K562 (cell line): ENCODE measurements around the gene NIPA2. TPM values are rescaled to one million over a fixed set of nuclear protein-coding genes. Genes with fewer than 3 reads are reported as not detected.

Experiments
- ATAC-seq: fragments of 200-7000 bp; cut with Tn5 transposase; 3 replicates; pipeline ENCODE4 v1.9.1; 2020; ENCODE audit warnings: moderate library complexity
- BruUV-seq: library from RNA; stranded (reverse); fragments of 400-500 nt; replicated peaks from 2 replicates; lab custom pipeline; 2021; lab: Mats Ljungman, UMichigan
- CTCF ChIA-PET: fragments of 300-600 bp; formaldehyde crosslinking; extraction: SDS; loops from one replicate; lab custom pipeline; 2021; ENCODE audit warnings: low intra/inter-chr PET ratio; lab: Yijun Ruan, JAX
- POLR2A ChIA-PET: fragments of 300-600, 350-650 bp; sonication (Branson Sonifier 250); formaldehyde crosslinking; extraction: SDS; loops from one replicate; lab custom pipeline; 2021; ENCODE audit warnings: antibody characterized with exemption, inconsistent platforms; lab: Yijun Ruan, JAX
- DNase-seq, 4 experiments: peaks; one replicate each; pipeline versions ENCODE4 v3.0.0 to v3.0.0-alpha.2; 2011 to 2018; ENCODE audit warnings: low spot score in 3 of 4, mixed read lengths in 3 of 4; ENCODE audit errors: extremely low read depth in 1 of 4
- FAIRE-seq: peaks from 2 replicates; lab custom pipeline; 2011; peaks lifted over from hg19 to GRCh38; lab: Jason Lieb, UNC
- H2AFZ ChIP-seq: 2 replicates; pipeline ENCODE4 v1.6.0; 2011; ENCODE audit warnings: low read depth, low read length, control low read depth, inconsistent platforms
- H3K27ac ChIP-seq: fragments of 200-600 bp; 3 replicates; pipeline ENCODE4 v1.8.0; 2011; ENCODE audit warnings: low read depth, mild to moderate bottlenecking, control low read depth, inconsistent platforms, low read length, moderate library complexity, mixed read lengths; ENCODE audit errors: extremely low read depth
- H3K27me3 ChIP-seq, 2 experiments: fragments of 300-600 bp in 1 of 2; 2 replicates in 1 of 2; 3 replicates in 1 of 2; pipeline versions ENCODE4 v1.6.0 to v1.8.0; 2011; ENCODE audit warnings: inconsistent platforms in 2 of 2, low read length in 2 of 2, mild to moderate bottlenecking in 1 of 2, mixed read lengths in 1 of 2, moderate library complexity in 1 of 2; ENCODE audit not compliant: control insufficient read depth in 2 of 2, insufficient read depth in 2 of 2
- H3K36me3 ChIP-seq: fragments of 300-600 bp; 3 replicates; pipeline ENCODE4 v1.8.0; 2011; ENCODE audit warnings: mild to moderate bottlenecking, low read length, inconsistent platforms; ENCODE audit not compliant: control insufficient read depth, insufficient read depth
- H3K4me1 ChIP-seq, 2 experiments: fragments of 200-600 bp in 1 of 2; replicated peaks in 1 of 2; 2 replicates in 1 of 2; 3 replicates in 1 of 2; pipeline versions ENCODE4 v1.5.1 to v1.8.0; 2011; ENCODE audit warnings: inconsistent platforms in 2 of 2, low read length in 2 of 2, mild to moderate bottlenecking in 1 of 2, mixed read lengths in 1 of 2, moderate library complexity in 1 of 2; ENCODE audit not compliant: control insufficient read depth in 2 of 2, insufficient read depth in 2 of 2
- H3K4me2 ChIP-seq: 2 replicates; pipeline ENCODE4 v1.6.1; 2011; ENCODE audit warnings: low read length, control low read depth, inconsistent platforms, mixed read lengths; ENCODE audit not compliant: insufficient read depth
- H3K4me3 ChIP-seq: fragments of 200-600 bp; sonication (generic), shearing (Covaris generic); 2 replicates; pipeline ENCODE4 v1.5.1; 2016; ENCODE audit warnings: control low read depth, inconsistent platforms
- H3K79me2 ChIP-seq: fragments of 200-600 bp; 3 replicates; pipeline ENCODE4 v1.8.0; 2011; ENCODE audit warnings: low read length, inconsistent platforms; ENCODE audit not compliant: control insufficient read depth, insufficient read depth
- H3K9ac ChIP-seq, 2 experiments: 2 replicates each; pipeline versions ENCODE4 v1.6.0 to v1.6.1; 2011; ENCODE audit warnings: low read depth in 2 of 2, low read length in 2 of 2, control low read depth in 1 of 2, inconsistent platforms in 1 of 2, mild to moderate bottlenecking in 1 of 2, mixed read lengths in 1 of 2; ENCODE audit not compliant: insufficient read depth in 1 of 2
- H3K9me1 ChIP-seq: one replicate; pipeline ENCODE4 v1.6.0; 2011; ENCODE audit warnings: inconsistent platforms, mild to moderate bottlenecking, low read length, moderate library complexity; ENCODE audit not compliant: control insufficient read depth, insufficient read depth
- H3K9me3 ChIP-seq: replicated peaks from 2 replicates; pipeline ENCODE4 v1.5.1; 2011; ENCODE audit warnings: low read depth, low read length, inconsistent platforms; ENCODE audit not compliant: control insufficient read depth, insufficient read depth
- H4K20me1 ChIP-seq: replicated peaks from 2 replicates; pipeline ENCODE4 v1.6.1; 2011; ENCODE audit warnings: low read length, inconsistent platforms, mixed read lengths; ENCODE audit not compliant: control insufficient read depth, insufficient read depth
- EGR1 ChIP-seq: fragments of 450-650 bp; conservative IDR thresholded peaks from 2 replicates; pipeline ENCODE4 v1.6.1; 2017; ENCODE audit warnings: mild to moderate bottlenecking
- EP400 ChIP-seq: fragments of 450-650 bp; IDR thresholded peaks from 2 replicates; pipeline ENCODE4 v1.6.1; 2017; ENCODE audit warnings: antibody characterized with exemption, mild to moderate bottlenecking, moderate library complexity
- PHTF2 ChIP-seq: fragments of 250-450 bp; sonication (Bioruptor Pico); IDR thresholded peaks from 2 replicates; pipeline ENCODE4 v1.5.0; 2021; ENCODE audit warnings: mild to moderate bottlenecking
- POLR3A ChIP-seq: IDR thresholded peaks from 2 replicates; pipeline ENCODE4 v1.6.1; 2011; ENCODE audit warnings: borderline replicate concordance, mild to moderate bottlenecking, moderate library complexity; ENCODE audit not compliant: insufficient read length, insufficient read depth; ENCODE audit errors: extremely low read depth
- SMARCA5 ChIP-seq: fragments of 450-650 bp; IDR thresholded peaks from 2 replicates; pipeline ENCODE4 v1.6.1; 2016
- ZNF785 ChIP-seq: fragments of 250-450 bp; sonication (Bioruptor Pico); IDR thresholded peaks from 2 replicates; pipeline ENCODE4 v1.4.0; 2020; ENCODE audit warnings: mild to moderate bottlenecking
- ZNF830 ChIP-seq: fragments of 250-450 bp; sonication (Bioruptor Pico); IDR thresholded peaks from 2 replicates; pipeline ENCODE4 v1.5.0; 2021; ENCODE audit warnings: mild to moderate bottlenecking
- WGBS: fragments of 100-300 bp; shearing (Covaris generic); methylation state at CpG from one replicate; pipeline ENCODE4 v1.1.6; 2016; ENCODE audit warnings: low coverage, mixed read lengths; ENCODE audit not compliant: insufficient coverage; ENCODE audit errors: missing lambda C conversion rate; 5-methylcytosine and 5-hydroxymethylcytosine counted together
- in situ Hi-C: fragments of 300-500 bp; cut with MboI; formaldehyde crosslinking; loops from 4 replicates; pipeline ENCODE4 v1.15.0; 2018; ENCODE audit warnings: inconsistent platforms, mixed read lengths
- intact Hi-C: fragments of 100-400 bp; cut with micrococcal nuclease; formaldehyde crosslinking; loops from 2 replicates; pipeline ENCODE4 v1.14.2; 2022
- polyA plus RNA-seq, 8 experiments: library from polyadenylated mRNA; depleted of rRNA in 4 of 8; stranded (reverse) in 5 of 8; unstranded in 3 of 8; fragments of >200 nt; fragmentation: Nextera tagmentation in 2 of 8; fragmentation: Illumina TruSeq in 1 of 8; extraction: Ambion mirVana in 2 of 8; extraction: Trizol in 1 of 8; gene quantifications; 2 replicates each; pipeline versions ENCODE4 v1.2.1 to v1.2.3, GENCODE V29; 2011 to 2014; ENCODE audit warnings: inconsistent platforms in 1 of 8, missing spikeins in 1 of 8
- total RNA-seq, 7 experiments: library from RNA; depleted of rRNA in 6 of 7; stranded (reverse); fragments of >200 nt in 6 of 7; fragmentation: Illumina TruSeq in 2 of 7; extraction: Trizol in 2 of 7; gene quantifications; 2 replicates each; pipeline versions ENCODE4 v1.2.1 to v1.2.3, GENCODE V29; 2011 to 2021; ENCODE audit warnings: low replicate concordance in 1 of 7
- TF ChIP-seq, protein P1 (sequence below): sonication (generic); formaldehyde crosslinking; IDR thresholded peaks from 2 replicates; pipeline ENCODE4 v1.8.0; 2022; ENCODE audit warnings: mild to moderate bottlenecking, missing genetic modification reagents
- TF ChIP-seq, protein P2 (sequence below): sonication (generic); formaldehyde crosslinking; IDR thresholded peaks from 2 replicates; pipeline ENCODE4 v1.8.1; 2023; ENCODE audit warnings: missing genetic modification reagents, mild to moderate bottlenecking, borderline replicate concordance

Gene NIPA2
- total and polyA plus RNA-seq, 9 of the 15 experiments (the other 6 are each of a cell fraction or from before 2014, with no cell fraction given): 18.7 to 107 (median 87.3) TPM

DNA sequence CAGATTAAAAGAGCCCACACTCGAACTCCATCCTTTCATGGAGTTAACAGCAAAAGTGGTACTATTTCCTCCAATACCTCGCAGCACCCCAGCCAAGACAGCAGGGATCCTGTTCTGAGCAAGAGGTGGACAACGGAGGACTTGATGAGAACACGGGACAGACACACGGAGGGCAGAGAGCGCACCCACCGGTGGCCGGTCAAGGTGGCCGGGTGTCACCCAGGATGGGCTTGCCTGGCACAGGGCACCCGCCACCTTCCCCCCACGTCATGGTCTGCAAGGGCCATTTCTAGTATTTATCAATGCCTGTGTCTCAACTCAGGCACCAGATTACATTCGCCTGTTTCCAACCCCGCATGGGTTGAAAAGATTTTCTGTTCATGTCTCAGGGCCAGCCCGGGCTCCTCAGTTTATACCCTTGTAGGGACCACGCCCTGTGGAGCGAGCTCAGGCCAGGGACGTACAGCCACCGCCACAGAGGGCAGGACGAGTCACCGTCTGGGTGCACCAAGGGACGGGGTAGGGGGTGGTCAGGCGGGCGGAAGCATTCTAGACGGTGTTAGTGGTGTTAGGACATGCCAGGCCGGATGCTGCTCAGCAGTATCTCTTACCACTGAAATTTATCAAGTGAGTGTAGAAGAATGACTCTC, 77.5 kb downstream of the NIPA2 start:
- peaks cover 0 to 7% of the 10 kb centered on the region in 2 experiments; a peak in 1 of 5 replicates for H3K4me1 ChIP-seq
- ATAC-seq (no peak), DNase-seq (no peak), FAIRE-seq (no peak)
- CTCF ChIA-PET: no interaction called here
- no peaks in the 10 kb centered on the region for H3K9me1 ChIP-seq
- H3K27ac ChIP-seq: no peak overlapping the region
- no peaks in the 10 kb centered on the region for H3K9me3 ChIP-seq
- no peaks in the 10 kb centered on the region for H4K20me1 ChIP-seq
- H3K27me3 ChIP-seq: no peaks in the 10 kb centered on the region
- H3K79me2 ChIP-seq: no peaks in the 10 kb centered on the region
- peaks cover 24% of the 10 kb centered on the region; the same call in 2 of the 3 replicates for H3K36me3 ChIP-seq
- no peak overlapping the region for H3K4me3 ChIP-seq
- H3K9ac ChIP-seq: no peak overlapping the region
- in situ Hi-C loops: no loop called here
- no peak overlapping the region for H2AFZ ChIP-seq
- BruUV-seq: no TSS peak
- POLR2A ChIA-PET: no interaction called here
- intact Hi-C loops: no loop called here
- 83% methylated on average over 18 of the region's 25 CpGs for WGBS
- TF ChIP-seq POLR3A (no peak), ZNF830 (CRISPR knock-in tag) (no peak), EGR1 (no peak), EP400 (no peak), PHTF2 (CRISPR knock-in tag) (no peak), ZNF785 (no peak), SMARCA5 (no peak)
- TF ChIP-seq, protein P1, sequence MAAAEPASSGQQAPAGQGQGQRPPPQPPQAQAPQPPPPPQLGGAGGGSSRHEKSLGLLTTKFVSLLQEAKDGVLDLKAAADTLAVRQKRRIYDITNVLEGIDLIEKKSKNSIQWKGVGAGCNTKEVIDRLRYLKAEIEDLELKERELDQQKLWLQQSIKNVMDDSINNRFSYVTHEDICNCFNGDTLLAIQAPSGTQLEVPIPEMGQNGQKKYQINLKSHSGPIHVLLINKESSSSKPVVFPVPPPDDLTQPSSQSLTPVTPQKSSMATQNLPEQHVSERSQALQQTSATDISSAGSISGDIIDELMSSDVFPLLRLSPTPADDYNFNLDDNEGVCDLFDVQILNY (CRISPR knock-in tag): no peak
- TF ChIP-seq, protein P2, sequence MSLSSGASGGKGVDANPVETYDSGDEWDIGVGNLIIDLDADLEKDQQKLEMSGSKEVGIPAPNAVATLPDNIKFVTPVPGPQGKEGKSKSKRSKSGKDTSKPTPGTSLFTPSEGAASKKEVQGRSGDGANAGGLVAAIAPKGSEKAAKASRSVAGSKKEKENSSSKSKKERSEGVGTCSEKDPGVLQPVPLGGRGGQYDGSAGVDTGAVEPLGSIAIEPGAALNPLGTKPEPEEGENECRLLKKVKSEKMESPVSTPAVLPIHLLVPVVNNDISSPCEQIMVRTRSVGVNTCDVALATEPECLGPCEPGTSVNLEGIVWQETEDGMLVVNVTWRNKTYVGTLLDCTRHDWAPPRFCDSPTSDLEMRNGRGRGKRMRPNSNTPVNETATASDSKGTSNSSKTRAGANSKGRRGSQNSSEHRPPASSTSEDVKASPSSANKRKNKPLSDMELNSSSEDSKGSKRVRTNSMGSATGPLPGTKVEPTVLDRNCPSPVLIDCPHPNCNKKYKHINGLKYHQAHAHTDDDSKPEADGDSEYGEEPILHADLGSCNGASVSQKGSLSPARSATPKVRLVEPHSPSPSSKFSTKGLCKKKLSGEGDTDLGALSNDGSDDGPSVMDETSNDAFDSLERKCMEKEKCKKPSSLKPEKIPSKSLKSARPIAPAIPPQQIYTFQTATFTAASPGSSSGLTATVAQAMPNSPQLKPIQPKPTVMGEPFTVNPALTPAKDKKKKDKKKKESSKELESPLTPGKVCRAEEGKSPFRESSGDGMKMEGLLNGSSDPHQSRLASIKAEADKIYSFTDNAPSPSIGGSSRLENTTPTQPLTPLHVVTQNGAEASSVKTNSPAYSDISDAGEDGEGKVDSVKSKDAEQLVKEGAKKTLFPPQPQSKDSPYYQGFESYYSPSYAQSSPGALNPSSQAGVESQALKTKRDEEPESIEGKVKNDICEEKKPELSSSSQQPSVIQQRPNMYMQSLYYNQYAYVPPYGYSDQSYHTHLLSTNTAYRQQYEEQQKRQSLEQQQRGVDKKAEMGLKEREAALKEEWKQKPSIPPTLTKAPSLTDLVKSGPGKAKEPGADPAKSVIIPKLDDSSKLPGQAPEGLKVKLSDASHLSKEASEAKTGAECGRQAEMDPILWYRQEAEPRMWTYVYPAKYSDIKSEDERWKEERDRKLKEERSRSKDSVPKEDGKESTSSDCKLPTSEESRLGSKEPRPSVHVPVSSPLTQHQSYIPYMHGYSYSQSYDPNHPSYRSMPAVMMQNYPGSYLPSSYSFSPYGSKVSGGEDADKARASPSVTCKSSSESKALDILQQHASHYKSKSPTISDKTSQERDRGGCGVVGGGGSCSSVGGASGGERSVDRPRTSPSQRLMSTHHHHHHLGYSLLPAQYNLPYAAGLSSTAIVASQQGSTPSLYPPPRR (CRISPR knock-in tag): no peak
- H3K4me2 ChIP-seq: no peak overlapping the region
